AG04449 (cell line): ENCODE measurements around the gene EEF1AKMT3.

ENCODE experiments used
- CTCF ChIA-PET: fragments of 350-600 bp; formaldehyde crosslinking; extraction: SDS; loops from one replicate; lab custom pipeline; 2021; ENCODE audit warnings: antibody characterized with exemption; lab: Yijun Ruan, JAX
- POLR2A ChIA-PET: fragments of 400-600, 350-600 bp; formaldehyde crosslinking; extraction: SDS; loops from one replicate; lab custom pipeline; 2020; ENCODE audit warnings: antibody characterized with exemption, inconsistent platforms; lab: Yijun Ruan, JAX
- DNase-seq: peaks from one replicate; pipeline ENCODE4 v3.0.0-alpha.2; 2010; ENCODE audit warnings: low read depth, low spot score
- H3K4me3 ChIP-seq: 2 replicates; pipeline ENCODE4 v1.5.1; 2011; ENCODE audit warnings: low read depth, mild to moderate bottlenecking, control low read depth, low read length
- TF ChIP-seq, protein P1 (sequence below): IDR thresholded peaks from one replicate; pipeline ENCODE4 v1.5.1; 2011; ENCODE audit warnings: mild to moderate bottlenecking, moderate library complexity, low read length, control low read depth, inconsistent platforms; ENCODE audit not compliant: insufficient read depth; ENCODE audit errors: missing control alignments

The EEF1AKMT3 gene

DNA sequence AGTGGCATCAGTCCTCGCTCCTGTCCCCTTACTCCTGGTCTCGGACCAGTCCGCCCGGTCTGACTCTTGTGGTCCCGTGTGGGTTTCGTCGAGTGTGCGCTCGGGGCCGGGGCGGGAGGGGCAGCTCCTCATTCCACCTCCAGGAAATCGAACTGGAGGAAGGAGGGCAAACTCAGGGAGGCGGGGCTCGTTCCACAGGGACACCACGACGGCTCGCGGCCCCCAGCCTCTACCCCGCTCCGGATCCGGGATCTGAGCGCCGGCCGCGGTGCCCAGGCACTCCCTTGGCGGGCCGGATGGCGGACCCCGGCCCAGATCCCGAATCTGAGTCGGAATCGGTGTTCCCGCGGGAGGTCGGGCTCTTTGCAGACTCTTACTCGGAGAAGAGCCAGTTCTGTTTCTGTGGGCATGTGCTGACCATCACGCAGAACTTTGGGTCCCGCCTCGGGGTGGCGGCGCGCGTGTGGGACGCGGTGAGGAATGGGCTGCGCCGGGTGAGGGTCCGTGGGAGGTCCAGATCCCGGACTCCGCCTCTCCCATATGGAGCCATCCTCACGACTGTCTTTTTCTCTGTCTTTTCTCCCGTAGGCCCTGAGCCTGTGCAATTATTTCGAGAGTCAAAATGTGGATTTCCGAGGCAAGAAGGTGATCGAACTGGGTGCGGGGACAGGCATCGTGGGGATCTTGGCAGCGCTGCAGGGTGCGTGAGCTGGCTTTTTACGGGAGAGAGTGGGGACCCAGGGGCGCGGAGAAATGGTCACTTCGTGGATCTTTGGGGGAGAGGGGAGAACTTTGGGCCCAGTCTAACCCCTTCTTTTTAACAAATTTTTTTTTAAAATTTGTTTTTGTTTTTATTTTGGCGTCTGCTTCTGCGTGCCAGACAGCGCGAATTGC, at the start of gene EEF1AKMT3:
EEF1AKMT3 (plus strand) TSS at position 186 of the 894 bp plus-strand sequence; CDS start at position 297, 111 bp downstream.
- TF ChIP-seq, protein P1, sequence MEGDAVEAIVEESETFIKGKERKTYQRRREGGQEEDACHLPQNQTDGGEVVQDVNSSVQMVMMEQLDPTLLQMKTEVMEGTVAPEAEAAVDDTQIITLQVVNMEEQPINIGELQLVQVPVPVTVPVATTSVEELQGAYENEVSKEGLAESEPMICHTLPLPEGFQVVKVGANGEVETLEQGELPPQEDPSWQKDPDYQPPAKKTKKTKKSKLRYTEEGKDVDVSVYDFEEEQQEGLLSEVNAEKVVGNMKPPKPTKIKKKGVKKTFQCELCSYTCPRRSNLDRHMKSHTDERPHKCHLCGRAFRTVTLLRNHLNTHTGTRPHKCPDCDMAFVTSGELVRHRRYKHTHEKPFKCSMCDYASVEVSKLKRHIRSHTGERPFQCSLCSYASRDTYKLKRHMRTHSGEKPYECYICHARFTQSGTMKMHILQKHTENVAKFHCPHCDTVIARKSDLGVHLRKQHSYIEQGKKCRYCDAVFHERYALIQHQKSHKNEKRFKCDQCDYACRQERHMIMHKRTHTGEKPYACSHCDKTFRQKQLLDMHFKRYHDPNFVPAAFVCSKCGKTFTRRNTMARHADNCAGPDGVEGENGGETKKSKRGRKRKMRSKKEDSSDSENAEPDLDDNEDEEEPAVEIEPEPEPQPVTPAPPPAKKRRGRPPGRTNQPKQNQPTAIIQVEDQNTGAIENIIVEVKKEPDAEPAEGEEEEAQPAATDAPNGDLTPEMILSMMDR, result no peak
- CTCF ChIA-PET, result interaction anchor here (0.8 to 4.2 kb wide), 7 partner anchors 8 to 125 kb away, joined by 3 to 31 read pairs (median 4); partner anchors contain the start of gene TSFM
- H3K4me3 ChIP-seq, result peak within 1 kb of the TSS; percentile 99
- POLR2A ChIA-PET, result interaction anchor here (0.5 to 1.2 kb wide), 8 partner anchors 10 to 123 kb away, joined by 3 to 5 read pairs (median 4); partner anchors contain the start of genes CDK4, TSFM and TSPAN31
- DNase-seq, result no peak

DNA sequence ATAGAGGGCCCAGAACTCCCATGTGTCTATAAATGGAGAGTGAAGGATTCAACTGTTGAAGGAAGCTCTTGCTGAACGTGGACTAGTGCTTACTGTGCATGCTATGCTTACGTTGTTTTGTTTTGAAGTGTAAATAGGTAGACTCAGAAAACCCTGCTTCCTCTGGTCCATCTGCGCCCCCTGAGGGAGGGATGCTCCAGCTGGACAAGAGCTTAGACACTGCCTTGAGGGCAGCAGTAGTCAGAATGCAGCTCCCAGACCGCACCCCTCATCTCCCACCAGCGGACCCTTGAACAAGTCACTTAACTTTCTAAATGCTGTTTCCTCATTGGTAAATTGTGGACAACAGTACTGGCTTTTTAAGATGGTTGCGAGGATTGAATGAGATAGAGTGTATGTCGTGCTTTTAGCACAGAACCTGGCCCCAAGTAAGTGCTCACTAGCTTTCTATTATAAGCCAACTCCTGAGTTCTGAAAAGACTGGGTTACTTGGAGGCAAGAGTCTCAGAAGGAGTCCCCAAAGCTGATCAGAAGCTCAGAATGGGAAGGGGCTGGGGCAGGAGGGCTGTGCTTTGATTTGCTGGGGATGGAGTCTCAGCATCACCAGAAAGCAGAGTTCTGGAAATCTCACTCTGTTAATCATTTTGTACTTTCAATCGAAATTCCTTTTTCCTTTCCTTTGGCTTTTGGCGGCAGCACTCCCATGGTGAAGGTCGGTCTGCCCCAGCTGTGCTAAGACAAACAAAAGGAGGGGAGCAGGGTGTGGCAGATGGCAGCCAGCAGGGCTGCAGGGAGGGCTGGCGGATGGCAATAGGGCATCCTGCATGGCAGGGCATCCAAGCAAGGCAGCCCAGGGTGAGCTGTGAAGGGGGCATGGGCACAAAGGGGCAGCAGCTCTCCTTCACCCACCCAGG, 49.4 kb upstream of the EEF1AKMT3 start:
- TF ChIP-seq, protein P1, result no peak
- no peak overlapping the region for H3K4me3 ChIP-seq
- POLR2A ChIA-PET, result interaction anchor here (0.7 kb wide), 1 partner anchor 10 kb away, joined by 3 read pairs; no protein-coding TSS in a partner anchor
- CTCF ChIA-PET, result interaction anchor here (0.6 to 5.3 kb wide), 6 partner anchors 9 to 182 kb away, joined by 3 to 82 read pairs (median 3); partner anchors contain the start of gene AGAP2
- no peak for DNase-seq

DNA sequence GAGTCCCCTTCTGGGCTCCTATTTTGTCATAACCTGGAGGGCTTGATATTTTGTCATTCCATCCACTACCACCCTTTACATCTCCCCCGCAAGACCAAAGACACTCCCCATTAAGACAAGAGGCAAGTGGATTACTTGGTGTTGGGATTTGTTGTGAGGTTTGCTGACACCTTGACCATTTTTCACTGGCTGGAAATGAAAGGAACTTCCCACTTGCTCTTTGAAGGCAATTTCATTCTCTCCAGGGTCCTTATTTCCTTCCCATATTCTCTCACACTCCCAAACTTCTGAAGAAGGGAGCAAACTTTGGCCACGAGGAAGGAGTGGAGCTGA, 48.8 kb upstream of the EEF1AKMT3 start:
- H3K4me3 ChIP-seq, result no peak overlapping the region
- ChIA-PET CTCF (interaction anchor here (0.6 to 5.3 kb wide), 6 partner anchors 10 to 181 kb away, joined by 3 to 82 read pairs (median 3); partner anchors contain the start of gene AGAP2), POLR2A (no interaction called here)
- TF ChIP-seq, protein P1, result no peak
- no peak for DNase-seq

DNA sequence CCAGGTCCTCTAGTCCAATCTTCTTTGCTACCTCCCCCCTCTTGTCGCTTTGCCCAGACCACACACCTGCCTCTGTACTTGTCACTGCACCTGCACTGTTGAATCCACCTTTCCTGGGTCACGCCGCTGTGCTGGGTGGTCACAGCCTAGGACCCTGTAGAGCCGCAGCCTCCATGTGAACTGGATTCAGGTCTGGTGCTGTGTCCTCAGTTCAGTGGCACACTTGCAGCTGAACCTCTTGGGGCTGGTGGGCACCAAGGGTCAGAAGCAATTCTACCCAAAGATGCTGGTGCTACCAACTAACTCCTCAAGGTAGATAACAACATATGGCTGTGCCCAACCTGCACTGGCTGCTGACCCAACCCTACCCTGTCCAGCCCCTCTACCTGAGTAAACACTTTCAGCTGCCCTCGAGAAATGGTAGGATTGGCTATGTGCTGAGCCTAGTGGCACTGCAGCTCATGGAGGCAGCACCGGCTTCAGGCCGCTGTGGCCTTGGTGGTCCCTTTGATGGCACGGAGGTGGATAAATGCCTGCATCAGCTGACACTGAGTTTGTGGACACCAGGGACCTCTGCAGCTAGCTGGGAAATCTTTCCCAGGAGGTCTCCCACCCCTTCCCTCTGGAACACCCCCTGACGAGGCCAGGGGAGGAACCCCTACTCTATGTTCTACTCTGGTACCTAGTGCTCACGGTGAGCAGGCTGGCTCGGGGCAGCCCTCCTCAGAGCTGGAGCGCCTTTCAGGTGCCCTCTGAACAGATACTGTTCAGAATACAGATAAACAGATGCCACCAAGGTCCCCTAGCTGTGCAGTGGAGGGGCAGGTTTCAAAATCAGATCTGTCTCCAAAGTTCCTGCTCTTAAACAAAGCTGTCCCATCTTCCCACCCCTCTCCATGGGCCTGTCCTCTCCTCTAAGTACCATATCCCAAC, 48.1 kb upstream of the EEF1AKMT3 start:
- H3K4me3 ChIP-seq, result no peak overlapping the region
- ChIA-PET CTCF (interaction anchor here (0.9 to 5.3 kb wide), 5 partner anchors 10 to 93 kb away, joined by 3 to 82 read pairs (median 22); partner anchors contain the start of genes AGAP2, OS9 and TSPAN31), POLR2A (no interaction called here)
- no peak for DNase-seq
- TF ChIP-seq, protein P1, result no peak
